ENCODE measurements around the gene MTARC2.
"Not testable (repeated sequence)": the region's sequence is repeated elsewhere in the genome, so short reads cannot be mapped to it uniquely, and the experiment has no call there.

The MTARC2 gene

GRCh38 chr1:220748089-220748934, at the start of gene MTARC2:
Gene MTARC2, plus strand, starts transcription at chr1:220748322. Its CDS starts 210 bp downstream, at chr1:220748532.
- no peak for DNase-seq (ENCODE audit: low read depth, low spot score)

- DNase-seq (ENCODE audit: low read depth, low spot score): no peak
Observed at GRCh38 chr1:220698607-220699016, 49.5 kb upstream of the MTARC2 start.

GRCh38 chr1:220699044-220699443, 49.1 kb upstream of the MTARC2 start:
- no peak for DNase-seq (ENCODE audit: low read depth, low spot score)

- DNase-seq (ENCODE audit: low read depth, low spot score): no peak
Observed at GRCh38 chr1:220700556-220701179, 47.5 kb upstream of the MTARC2 start.

GRCh38 chr1:220701974-220702373, 46.1 kb upstream of the MTARC2 start:
- DNase-seq (ENCODE audit: low read depth, low spot score): no peak

- DNase-seq (ENCODE audit: low read depth, low spot score): no peak
Observed at GRCh38 chr1:220702733-220703270, 45.3 kb upstream of the MTARC2 start.

- DNase-seq (ENCODE audit: low read depth, low spot score): no peak
Observed at GRCh38 chr1:220703305-220703704, 44.8 kb upstream of the MTARC2 start.

- DNase-seq (ENCODE audit: low read depth, low spot score): no peak
Observed at GRCh38 chr1:220705782-220706181, 42.3 kb upstream of the MTARC2 start.

- no peak for DNase-seq (ENCODE audit: low read depth, low spot score)
Observed at GRCh38 chr1:220706480-220706879, 41.6 kb upstream of the MTARC2 start.

GRCh38 chr1:220707160-220707559, 41.0 kb upstream of the MTARC2 start:
- DNase-seq (ENCODE audit: low read depth, low spot score): no peak

- no peak for DNase-seq (ENCODE audit: low read depth, low spot score)
Observed at GRCh38 chr1:220708244-220708643, 39.9 kb upstream of the MTARC2 start.

GRCh38 chr1:220708936-220709801, 39.0 kb upstream of the MTARC2 start:
- DNase-seq (ENCODE audit: low read depth, low spot score): no peak

- no peak for DNase-seq (ENCODE audit: low read depth, low spot score)
Observed at GRCh38 chr1:220710333-220710732, 37.8 kb upstream of the MTARC2 start.

GRCh38 chr1:220711056-220711809, 36.9 kb upstream of the MTARC2 start:
- no peak for DNase-seq (ENCODE audit: low read depth, low spot score)

GRCh38 chr1:220715986-220716385, 32.1 kb upstream of the MTARC2 start:
- DNase-seq (ENCODE audit: low read depth, low spot score): not testable (repeated sequence)

GRCh38 chr1:220717800-220718640, 30.1 kb upstream of the MTARC2 start:
- no peak for DNase-seq (ENCODE audit: low read depth, low spot score)

- not testable (repeated sequence) for DNase-seq (ENCODE audit: low read depth, low spot score)
Observed at GRCh38 chr1:220721266-220721665, 26.9 kb upstream of the MTARC2 start.

GRCh38 chr1:220726634-220727033, 21.5 kb upstream of the MTARC2 start:
- no peak for DNase-seq (ENCODE audit: low read depth, low spot score)

GRCh38 chr1:220727519-220727918, 20.6 kb upstream of the MTARC2 start:
- DNase-seq (ENCODE audit: low read depth, low spot score): no peak

- DNase-seq (ENCODE audit: low read depth, low spot score): no peak
Observed at GRCh38 chr1:220730486-220730885, 17.6 kb upstream of the MTARC2 start.
